Activated CD4-positive, alpha-beta T cell treated with anti-CD3 and anti-CD28 coated beads, Interleukin-2, amount 10 ng/mL, durations not matched to agents 7 days and 5 days (primary cell): ENCODE measurements around the gene HHEX. TPM values are rescaled to one million over a fixed set of nuclear protein-coding genes. Genes with fewer than 3 reads are reported as not detected.
"Not testable (repeated sequence)": the region's sequence is repeated elsewhere in the genome, so short reads cannot be mapped to it uniquely, and the experiment has no call there.

Experiments used
- CTCF ChIA-PET: fragments of 350-600 bp; sonication (Branson Sonifier 250); formaldehyde crosslinking; loops from one replicate; lab custom pipeline; 2021; ENCODE audit warnings: antibody characterized with exemption; lab: Charles Lee
- POLR2A ChIA-PET: fragments of 350-600 bp; sonication (Branson Sonifier 250); formaldehyde crosslinking; loops from one replicate; lab custom pipeline; 2021; ENCODE audit warnings: antibody characterized with exemption; lab: Charles Lee
- DNase-seq: peaks from one replicate; pipeline ENCODE4 v3.0.0-alpha.2; 2020
- H3K27ac Mint-ChIP-seq: one replicate; pipeline ENCODE4 v1.8.0; 2021; ENCODE audit warnings: mild to moderate bottlenecking, moderate library complexity, mixed read lengths
- H3K27me3 Mint-ChIP-seq: one replicate; pipeline ENCODE4 v1.8.0; 2021; ENCODE audit warnings: mixed read lengths
- H3K36me3 Mint-ChIP-seq: one replicate; pipeline ENCODE4 v1.8.0; 2021; ENCODE audit warnings: low read depth, mixed read lengths
- H3K4me1 Mint-ChIP-seq: one replicate; pipeline ENCODE4 v1.8.0; 2021; ENCODE audit warnings: mixed read lengths
- H3K4me3 Mint-ChIP-seq: one replicate; pipeline ENCODE4 v1.8.0; 2021; ENCODE audit warnings: mild to moderate bottlenecking, moderate library complexity, mixed read lengths
- H3K9me3 Mint-ChIP-seq: one replicate; pipeline ENCODE4 v1.8.0; 2021; ENCODE audit warnings: mixed read lengths
- total RNA-seq, 2 experiments: library from RNA; stranded (reverse); gene quantifications; one replicate each; pipeline ENCODE4 v1.2.3, GENCODE V29; 2021

Gene HHEX
- total RNA-seq: under 1 TPM in 1 of 2 experiments, not detected in 1; 0.25 TPM

GRCh38 chr10:92689663-92690210, at the start of gene HHEX:
Gene HHEX, plus strand, starts transcription at chr10:92689955. Its CDS starts 32 bp downstream, at chr10:92689987.
- CTCF ChIA-PET: no interaction called here

GRCh38 chr10:92640107-92640506, 49.6 kb upstream of the HHEX start:
- H3K4me3 Mint-ChIP-seq: no peak overlapping the region

More at GRCh38 chr10:92689663-92690210, at the start of gene HHEX:
- Mint-ChIP-seq H3K4me1 (peaks cover 22% of the 10 kb centered on the region), H3K27me3 (peaks cover 82% of the 10 kb centered on the region), H3K27ac (no peak within 1 kb of the TSS), H3K9me3 (peaks cover 2% of the 10 kb centered on the region), H3K4me3 (peak within 1 kb of the TSS; percentile 61), H3K36me3 (peaks cover 4% of the 10 kb centered on the region)
- DNase-seq: peak; percentile 9
- POLR2A ChIA-PET: no interaction called here

DNA sequence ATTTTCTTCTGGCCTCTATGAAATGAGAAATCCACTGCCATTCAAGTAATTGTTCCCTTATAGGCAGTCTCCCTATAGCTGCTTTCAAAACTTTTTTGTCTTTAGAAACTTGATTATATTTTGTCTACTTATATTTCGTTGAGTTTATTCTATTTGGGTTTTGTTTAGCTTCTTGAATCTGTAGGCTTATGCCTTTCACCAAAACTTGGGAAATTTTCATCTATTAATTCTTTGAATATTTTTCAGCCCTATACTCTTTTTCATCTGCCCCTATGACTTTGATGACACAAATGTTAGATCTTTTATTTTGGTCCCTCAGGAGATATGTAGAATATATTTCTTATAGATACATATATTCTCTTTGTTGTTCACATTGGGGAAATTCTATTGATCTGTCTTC, 48.3 kb upstream of the HHEX start:
- Mint-ChIP-seq H3K27ac (no peak overlapping the region), H3K36me3 (peaks cover 57% of the 10 kb centered on the region), H3K4me1 (peaks cover 6% of the 10 kb centered on the region), H3K9me3 (no peaks in the 10 kb centered on the region), H3K27me3 (no peaks in the 10 kb centered on the region), H3K4me3 (no peak overlapping the region)
- POLR2A ChIA-PET: no interaction called here
- no peak for DNase-seq
- CTCF ChIA-PET: interaction anchor here (0.8 kb wide), 1 partner anchor 11 kb away, joined by 3 read pairs; no protein-coding TSS in a partner anchor

More at GRCh38 chr10:92640107-92640506, 49.6 kb upstream of the HHEX start:
- Mint-ChIP-seq H3K4me1 (peaks cover 6% of the 10 kb centered on the region), H3K9me3 (no peaks in the 10 kb centered on the region), H3K27me3 (no peaks in the 10 kb centered on the region), H3K27ac (no peak overlapping the region), H3K36me3 (peaks cover 55% of the 10 kb centered on the region)
- ChIA-PET POLR2A (no interaction called here), CTCF (no interaction called here)
- DNase-seq: no peak

GRCh38 chr10:92644921-92645320, 44.8 kb upstream of the HHEX start:
- Mint-ChIP-seq H3K27ac (no peak overlapping the region), H3K27me3 (no peaks in the 10 kb centered on the region), H3K9me3 (no peaks in the 10 kb centered on the region), H3K4me3 (no peak overlapping the region), H3K4me1 (peaks cover 6% of the 10 kb centered on the region), H3K36me3 (peaks cover 63% of the 10 kb centered on the region)
- POLR2A ChIA-PET: no interaction called here
- no peak for DNase-seq
- CTCF ChIA-PET: interaction anchor here (1.0 to 1.5 kb wide), 2 partner anchors 10 to 32 kb away, joined by 3 read pairs; no protein-coding TSS in a partner anchor

- H3K27me3 Mint-ChIP-seq, H3K9me3 Mint-ChIP-seq, H3K4me3 Mint-ChIP-seq, H3K4me1 Mint-ChIP-seq, H3K27ac Mint-ChIP-seq, CTCF ChIA-PET, DNase-seq, POLR2A ChIA-PET: not testable (repeated sequence)
- peaks cover 69% of the 10 kb centered on the region for H3K36me3 Mint-ChIP-seq
Observed at GRCh38 chr10:92650864-92651263, 38.9 kb upstream of the HHEX start.

DNA sequence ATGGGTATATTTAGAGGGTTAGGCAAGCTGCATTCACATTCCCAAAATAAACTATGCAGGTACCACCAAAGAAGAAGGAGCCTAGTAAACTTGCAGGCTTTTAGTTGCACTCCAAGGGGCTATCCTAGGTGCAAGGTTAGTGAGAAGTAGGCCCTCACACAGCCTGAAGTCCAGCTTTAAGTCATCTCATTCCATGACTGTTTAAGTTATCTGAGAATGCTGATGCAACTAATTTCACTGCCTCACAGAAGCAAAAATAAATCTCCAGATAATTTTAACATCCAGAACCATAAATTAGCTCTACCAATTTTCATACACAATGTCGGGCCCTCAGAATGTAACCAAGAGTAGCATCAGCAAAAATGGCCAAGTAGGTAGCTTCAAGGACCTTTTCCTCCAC, 34.3 kb upstream of the HHEX start:
- H3K27ac Mint-ChIP-seq: no peak overlapping the region
- CTCF ChIA-PET: interaction anchor here (1.1 kb wide), 1 partner anchor 11 kb away, joined by 3 read pairs; no protein-coding TSS in a partner anchor
- H3K27me3 Mint-ChIP-seq: no peaks in the 10 kb centered on the region
- H3K4me1 Mint-ChIP-seq: no peaks in the 10 kb centered on the region
- DNase-seq: no peak
- POLR2A ChIA-PET: no interaction called here
- H3K36me3 Mint-ChIP-seq: peaks cover 40% of the 10 kb centered on the region
- no peaks in the 10 kb centered on the region for H3K9me3 Mint-ChIP-seq
- H3K4me3 Mint-ChIP-seq: no peak overlapping the region

GRCh38 chr10:92656266-92656961, 33.3 kb upstream of the HHEX start:
- Mint-ChIP-seq H3K4me1 (no peaks in the 10 kb centered on the region), H3K4me3 (no peak overlapping the region), H3K9me3 (peaks cover under 1% of the 10 kb centered on the region), H3K27ac (no peak overlapping the region), H3K36me3 (peaks cover 35% of the 10 kb centered on the region), H3K27me3 (no peaks in the 10 kb centered on the region)
- DNase-seq: no peak
- ChIA-PET POLR2A (no interaction called here), CTCF (interaction anchor here (1.1 kb wide), 1 partner anchor 10 kb away, joined by 3 read pairs; no protein-coding TSS in a partner anchor)

GRCh38 chr10:92657024-92657423, 32.7 kb upstream of the HHEX start:
- POLR2A ChIA-PET: no interaction called here
- Mint-ChIP-seq H3K27me3 (no peaks in the 10 kb centered on the region), H3K4me1 (no peaks in the 10 kb centered on the region), H3K4me3 (no peak overlapping the region), H3K36me3 (peaks cover 31% of the 10 kb centered on the region), H3K27ac (no peak overlapping the region), H3K9me3 (peaks cover 2% of the 10 kb centered on the region)
- no peak for DNase-seq
- CTCF ChIA-PET: interaction anchor here (1.4 kb wide), 1 partner anchor 19 kb away, joined by 4 read pairs; no protein-coding TSS in a partner anchor

DNA sequence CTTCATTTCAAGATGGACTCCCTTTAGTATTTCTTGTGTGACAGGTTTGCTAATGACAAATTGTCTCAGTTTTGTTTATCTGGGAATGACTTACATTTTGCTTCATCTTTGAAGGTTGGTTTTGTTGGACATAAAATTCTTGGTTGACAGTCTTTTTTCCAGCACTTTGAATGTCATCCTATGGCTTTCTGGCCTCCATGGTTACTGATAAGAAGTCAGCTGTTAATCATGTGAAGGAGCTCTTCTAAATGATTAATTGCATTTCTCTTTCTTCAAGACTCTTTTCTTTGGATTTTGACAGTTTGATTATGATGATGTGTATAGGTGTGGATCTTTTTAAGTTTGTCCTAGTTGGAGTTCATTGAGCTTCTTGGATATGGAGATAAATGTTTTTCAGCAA, 26.9 kb upstream of the HHEX start:
- H3K9me3 Mint-ChIP-seq: peaks cover 9% of the 10 kb centered on the region
- peaks cover 9% of the 10 kb centered on the region for H3K27me3 Mint-ChIP-seq
- peaks cover 2% of the 10 kb centered on the region for H3K36me3 Mint-ChIP-seq
- ChIA-PET POLR2A (no interaction called here), CTCF (no interaction called here)
- no peak for DNase-seq
- H3K27ac Mint-ChIP-seq: no peak overlapping the region
- no peaks in the 10 kb centered on the region for H3K4me1 Mint-ChIP-seq
- H3K4me3 Mint-ChIP-seq: no peak overlapping the region

GRCh38 chr10:92664322-92664721, 25.4 kb upstream of the HHEX start:
- Mint-ChIP-seq H3K36me3 (peaks cover 2% of the 10 kb centered on the region), H3K27ac (no peak overlapping the region), H3K27me3 (peaks cover 9% of the 10 kb centered on the region), H3K4me3 (no peak overlapping the region), H3K9me3 (peaks cover 9% of the 10 kb centered on the region), H3K4me1 (no peaks in the 10 kb centered on the region)
- ChIA-PET POLR2A (no interaction called here), CTCF (no interaction called here)
- no peak for DNase-seq

- DNase-seq: no peak
- H3K9me3 Mint-ChIP-seq: peaks cover 8% of the 10 kb centered on the region
- H3K4me1 Mint-ChIP-seq: no peaks in the 10 kb centered on the region
- peaks cover 9% of the 10 kb centered on the region for H3K27me3 Mint-ChIP-seq
- CTCF ChIA-PET: interaction anchor here (1.3 to 1.5 kb wide), 2 partner anchors 11 to 15 kb away, joined by 3 read pairs; no protein-coding TSS in a partner anchor
- peaks cover 2% of the 10 kb centered on the region for H3K36me3 Mint-ChIP-seq
- no peak overlapping the region for H3K27ac Mint-ChIP-seq
- POLR2A ChIA-PET: interaction anchor here (0.5 to 0.6 kb wide), 2 partner anchors 207 to 264 kb away, joined by 3 to 4 read pairs; no protein-coding TSS in a partner anchor
- no peak overlapping the region for H3K4me3 Mint-ChIP-seq
Observed at GRCh38 chr10:92667078-92667477, 22.7 kb upstream of the HHEX start.

- CTCF ChIA-PET: interaction anchor here (0.6 to 1.0 kb wide), 2 partner anchors 9 to 376 kb away, joined by 3 read pairs; no protein-coding TSS in a partner anchor
- Mint-ChIP-seq H3K9me3 (peaks cover 3% of the 10 kb centered on the region), H3K4me1 (no peaks in the 10 kb centered on the region), H3K27ac (no peak overlapping the region), H3K27me3 (peaks cover 21% of the 10 kb centered on the region), H3K36me3 (no peaks in the 10 kb centered on the region), H3K4me3 (no peak overlapping the region)
- DNase-seq: no peak
- POLR2A ChIA-PET: no interaction called here
Observed at GRCh38 chr10:92677708-92678107, 12.0 kb upstream of the HHEX start.

GRCh38 chr10:92678206-92678605, 11.5 kb upstream of the HHEX start:
- Mint-ChIP-seq H3K4me3 (no peak overlapping the region), H3K9me3 (peaks cover 3% of the 10 kb centered on the region), H3K27me3 (peaks cover 26% of the 10 kb centered on the region), H3K36me3 (no peaks in the 10 kb centered on the region), H3K4me1 (no peaks in the 10 kb centered on the region), H3K27ac (no peak overlapping the region)
- ChIA-PET POLR2A (no interaction called here), CTCF (interaction anchor here (0.6 to 1.0 kb wide), 2 partner anchors 9 to 375 kb away, joined by 3 read pairs; no protein-coding TSS in a partner anchor)
- DNase-seq: no peak
